GM11168 (cell line): ENCODE data around the gene KRTCAP3.
"Not testable (repeated sequence)": the region's sequence is repeated elsewhere in the genome, so short reads cannot be mapped to it uniquely, and the experiment has no call there.

ENCODE experiments used
- in situ Hi-C: fragments of 300-500 bp; cut with MboI; formaldehyde crosslinking; loops from one replicate; pipeline ENCODE4 v1.12.0; 2022; ENCODE audit warnings: low sequenced_read_pairs; ENCODE audit not compliant: unreplicated experiment

Gene KRTCAP3, protein sequence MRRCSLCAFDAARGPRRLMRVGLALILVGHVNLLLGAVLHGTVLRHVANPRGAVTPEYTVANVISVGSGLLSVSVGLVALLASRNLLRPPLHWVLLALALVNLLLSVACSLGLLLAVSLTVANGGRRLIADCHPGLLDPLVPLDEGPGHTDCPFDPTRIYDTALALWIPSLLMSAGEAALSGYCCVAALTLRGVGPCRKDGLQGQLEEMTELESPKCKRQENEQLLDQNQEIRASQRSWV

GRCh38 chr2:27441958-27442919 lies at the start of gene KRTCAP3:
TSS of gene KRTCAP3 (plus strand) at chr2:27442381. CDS start at chr2:27442413, 32 bp downstream.
- in situ Hi-C loops, result no loop called here

DNA sequence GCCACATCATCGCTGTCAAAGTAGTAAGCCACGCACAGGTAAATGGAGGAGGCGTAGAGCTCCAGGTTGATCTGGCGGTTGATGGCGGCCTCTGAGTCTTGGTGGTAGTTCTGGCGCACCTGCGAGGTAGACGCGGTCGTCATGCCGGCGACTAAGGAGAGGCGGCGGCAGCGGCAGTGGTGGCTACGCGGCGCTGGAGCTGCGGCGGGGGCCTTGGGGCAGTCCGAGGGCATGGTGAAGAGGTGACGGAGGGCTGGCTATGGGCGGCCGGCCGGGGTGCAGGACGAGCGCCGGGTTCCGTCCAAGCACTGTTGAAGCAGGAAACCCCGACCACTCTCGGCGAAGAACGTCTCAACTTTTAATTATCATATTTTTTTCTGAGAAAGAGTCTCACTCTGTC lies 49.0 kb upstream of the KRTCAP3 start:
- in situ Hi-C loops, result no loop called here

DNA sequence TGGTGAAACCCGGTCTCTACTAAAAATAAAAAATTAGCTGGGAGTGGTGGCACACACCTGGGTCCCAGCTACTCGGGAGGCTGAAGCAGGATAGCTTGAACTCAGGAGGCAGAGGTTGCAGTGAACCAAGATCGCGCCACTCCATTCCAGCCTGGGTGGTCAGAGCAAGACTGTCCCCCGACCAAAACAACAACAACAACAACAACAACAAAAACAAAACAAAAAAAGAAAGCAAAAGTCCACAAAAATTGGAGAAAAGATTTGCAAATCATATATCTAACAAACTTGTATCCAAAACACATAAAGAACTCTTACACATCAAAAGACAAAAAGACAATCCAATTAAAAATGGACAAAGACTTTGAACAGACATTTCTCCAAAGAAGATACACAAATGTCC lies 43.2 kb upstream of the KRTCAP3 start:
- in situ Hi-C loops, result no loop called here

DNA sequence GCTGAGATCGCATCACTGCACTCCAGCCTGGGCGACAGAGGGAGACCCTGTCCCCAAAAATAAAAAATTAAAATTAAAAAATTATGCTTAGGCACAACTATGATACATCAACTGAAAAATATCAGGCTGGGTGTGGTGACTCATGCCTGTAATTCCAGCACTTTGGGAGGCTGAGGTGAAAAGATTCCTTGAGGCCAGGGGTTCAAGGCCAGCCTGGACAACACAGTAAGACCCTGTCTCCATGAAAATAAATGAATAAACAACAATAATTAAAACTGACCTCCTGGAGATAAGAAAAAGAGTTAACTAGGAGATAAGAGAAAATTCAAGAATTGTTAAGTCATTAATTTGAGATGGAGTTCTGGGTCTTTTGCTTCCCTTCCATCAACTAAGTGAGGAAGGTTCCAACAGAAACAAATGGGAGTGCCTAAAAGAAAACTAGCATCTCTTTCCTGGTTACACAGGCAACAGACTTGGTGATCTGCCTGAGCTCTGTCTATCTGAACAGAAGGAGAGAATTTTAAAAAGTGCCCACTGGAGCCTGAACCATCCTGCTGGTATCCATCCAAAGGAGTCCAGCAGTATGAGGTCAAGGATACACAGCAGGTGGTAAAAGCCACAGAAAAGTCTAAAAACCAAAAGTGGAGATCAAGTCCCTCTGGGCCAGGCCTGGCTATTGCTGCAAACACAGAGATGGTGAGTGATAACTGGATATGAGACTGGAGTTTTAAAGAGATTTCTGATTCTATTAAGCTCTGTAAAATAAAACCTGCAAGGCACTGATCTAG lies 41.6 kb upstream of the KRTCAP3 start:
- in situ Hi-C loops, result no loop called here

- in situ Hi-C loops, result no loop called here
Observed at GRCh38 chr2:27407798-27408491, 34.2 kb upstream of the KRTCAP3 start.

GRCh38 chr2:27408601-27409320 lies 33.4 kb upstream of the KRTCAP3 start:
- in situ Hi-C loops, result no loop called here

- in situ Hi-C loops, result no loop called here
Observed at GRCh38 chr2:27409321-27410073, 32.7 kb upstream of the KRTCAP3 start, which contains the start of gene PPM1G. TSS of gene PPM1G (minus strand) at chr2:27409591. CDS start at chr2:27409422, 169 bp downstream.

- in situ Hi-C loops, result no loop called here
Observed at GRCh38 chr2:27412419-27413152, 29.6 kb upstream of the KRTCAP3 start.

DNA sequence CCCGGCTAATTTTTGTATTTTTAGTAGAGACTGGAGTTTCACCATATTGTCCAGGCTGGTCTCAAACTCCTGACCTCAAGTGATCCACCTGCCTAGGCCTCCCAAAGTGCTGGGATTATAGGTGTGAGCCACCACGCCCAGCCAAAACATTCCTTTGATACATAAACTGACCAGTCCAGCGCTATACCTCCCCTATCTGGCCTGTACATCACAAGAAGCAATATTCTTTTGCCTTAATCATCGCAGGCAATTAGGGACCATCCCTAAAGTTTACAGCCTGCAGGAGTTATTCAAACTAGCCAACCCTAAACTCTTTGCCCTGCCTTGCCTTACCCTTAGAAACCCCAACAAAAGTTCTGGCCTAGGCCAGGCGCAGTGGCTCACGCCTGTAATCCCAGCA lies 26.0 kb upstream of the KRTCAP3 start:
- in situ Hi-C loops, result no loop called here

DNA sequence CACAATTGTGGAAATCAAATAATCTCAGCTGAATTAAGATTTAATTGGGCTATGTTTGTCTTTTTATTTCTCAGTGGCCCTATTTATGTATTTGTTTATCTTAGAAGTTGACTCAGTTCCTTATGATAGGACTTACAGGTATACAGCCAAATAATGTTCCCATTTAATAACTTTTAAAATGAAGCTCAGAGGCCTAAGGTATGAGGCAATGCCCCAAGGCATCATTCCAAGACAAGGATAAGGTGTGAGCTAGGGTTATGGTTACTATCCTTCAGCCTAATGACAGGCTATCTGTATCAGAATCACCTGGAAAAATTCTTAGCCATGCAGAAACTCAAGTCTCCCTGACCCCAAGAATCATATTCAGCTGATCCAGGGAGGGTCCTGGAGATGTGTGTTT lies 21.2 kb upstream of the KRTCAP3 start:
- in situ Hi-C loops, result no loop called here

DNA sequence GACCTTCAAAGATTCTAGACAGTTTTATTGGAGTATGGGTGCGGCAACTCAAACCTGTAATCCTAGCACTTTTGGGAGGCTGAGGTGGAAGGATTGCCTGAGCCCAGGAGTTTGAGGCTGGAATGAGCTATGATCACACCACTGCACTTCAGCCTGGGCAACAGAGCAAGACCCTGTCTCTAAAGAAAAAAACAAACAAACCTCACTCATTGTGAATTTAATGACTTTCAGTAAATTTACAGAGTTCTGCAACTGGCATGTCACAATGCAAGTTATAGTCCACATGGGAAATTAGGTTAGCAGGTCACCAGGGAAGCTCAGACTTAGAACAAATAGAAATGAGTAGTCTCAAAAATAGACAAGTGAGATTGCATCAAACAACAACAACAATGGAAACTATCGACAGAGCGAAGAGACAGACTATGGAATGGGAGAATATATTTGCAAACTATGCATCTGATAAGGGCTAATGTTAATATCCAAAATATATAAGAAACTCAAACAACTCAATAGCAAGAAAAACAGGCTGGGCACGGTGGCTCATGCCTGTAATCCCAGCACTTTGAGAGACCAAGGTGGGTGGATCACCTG lies 20.4 kb upstream of the KRTCAP3 start:
- in situ Hi-C loops, result no loop called here

GRCh38 chr2:27422958-27423357 lies 19.2 kb upstream of the KRTCAP3 start:
- in situ Hi-C loops, result no loop called here

DNA sequence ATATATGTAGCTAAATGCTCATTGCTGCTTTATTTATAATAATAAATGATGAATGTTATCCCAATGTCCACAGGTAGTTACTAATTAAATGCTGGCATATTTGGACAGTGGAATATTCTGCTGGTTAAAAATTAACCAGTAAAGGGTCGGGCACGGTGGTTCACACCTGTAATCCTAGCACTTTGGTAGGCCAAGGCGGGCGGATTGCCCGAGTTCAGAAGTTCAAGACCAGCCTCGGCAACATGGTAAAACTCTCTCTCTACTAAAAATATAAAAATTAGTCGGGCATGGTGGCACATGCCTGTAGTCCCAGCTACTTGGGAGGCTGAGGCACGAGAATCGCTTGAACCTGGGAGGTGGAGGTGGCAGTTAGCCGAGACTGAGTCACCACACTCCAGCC lies 17.1 kb upstream of the KRTCAP3 start:
- in situ Hi-C loops, result not testable (repeated sequence)

GRCh38 chr2:27427863-27428212 lies 14.3 kb upstream of the KRTCAP3 start:
- in situ Hi-C loops, result no loop called here

- in situ Hi-C loops, result no loop called here
Observed at GRCh38 chr2:27428213-27428977, 13.8 kb upstream of the KRTCAP3 start, which contains the start of gene NRBP1. TSS of gene NRBP1 (plus strand) at chr2:27428631. CDS start at chr2:27433274, 4,643 bp downstream.

DNA sequence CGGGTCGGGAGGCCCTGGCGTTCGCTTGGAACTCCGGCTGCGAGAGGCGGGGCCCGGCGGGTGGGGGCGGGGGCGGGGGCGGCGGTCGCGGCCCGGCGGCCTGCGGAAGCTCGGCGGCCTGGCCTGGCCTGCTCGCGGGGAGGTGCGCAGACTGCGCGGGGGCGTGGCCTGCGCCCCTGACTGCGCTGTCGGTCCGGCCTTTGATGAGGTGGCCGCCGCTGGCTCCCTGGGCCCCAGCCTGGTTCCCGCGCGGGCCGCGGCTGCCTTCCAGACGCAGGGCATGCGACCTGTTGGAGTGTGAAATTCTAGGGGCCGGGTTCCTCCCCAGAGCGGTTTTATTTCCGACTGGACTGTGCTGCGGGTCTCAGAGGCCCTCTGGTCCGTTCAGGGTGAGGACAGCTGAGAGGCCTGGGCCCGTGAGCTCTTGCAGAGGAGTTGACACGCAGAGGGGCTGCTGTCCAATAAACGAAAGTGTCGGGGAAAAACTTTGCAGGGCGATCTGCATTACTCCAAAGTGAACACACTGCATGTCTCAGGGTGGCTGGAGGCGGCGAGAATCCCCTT lies 13.1 kb upstream of the KRTCAP3 start:
- in situ Hi-C loops, result no loop called here

DNA sequence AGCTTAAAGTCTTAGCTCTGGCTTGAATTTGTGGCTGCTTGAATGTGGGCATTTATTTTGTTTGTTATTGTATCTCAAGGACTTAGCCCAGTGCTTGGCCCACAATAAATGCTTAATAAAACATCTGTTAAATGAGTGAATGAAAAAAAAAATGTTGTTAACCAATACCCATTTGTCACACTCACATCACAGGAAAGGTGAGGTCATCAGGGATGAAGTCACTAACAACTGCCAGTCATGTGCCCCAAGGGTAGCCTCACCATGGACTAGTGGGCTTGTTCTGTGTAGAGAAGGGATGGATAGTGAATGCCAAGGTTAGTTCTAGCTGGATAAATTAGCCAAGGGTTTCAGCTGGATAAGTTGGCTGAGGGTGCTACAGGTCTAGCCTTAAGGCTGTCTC lies 10.8 kb upstream of the KRTCAP3 start:
- in situ Hi-C loops, result no loop called here
